ENCODE data around the gene PRKG1.
A peak's percentile ranks its signal among the peaks of the same experiment; 100 is the strongest.

PRKG1 gene

DNA sequence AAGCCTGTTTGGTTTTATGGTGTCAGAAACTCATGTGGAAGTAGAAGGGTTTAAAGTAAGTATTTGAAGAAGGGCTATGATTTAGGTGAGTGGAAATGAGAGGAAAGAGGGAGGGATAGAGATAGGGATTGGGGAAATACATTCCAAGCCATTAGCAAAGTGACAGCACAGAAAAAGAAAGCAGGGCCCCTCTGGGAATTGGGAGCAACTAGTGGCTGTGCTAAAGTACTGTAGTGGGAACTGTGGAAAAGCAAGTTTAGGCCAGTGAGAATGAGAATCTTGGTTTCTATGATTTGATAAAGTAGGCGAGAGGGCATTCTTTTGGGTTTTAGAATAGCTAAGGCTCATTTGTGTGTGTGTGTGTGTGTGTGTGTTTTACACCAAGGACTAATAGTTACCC lies 5.0 kb downstream of the PRKG1 start:
- Histone ChIP-seq H2BK120ac (ENCODE audit: insufficient read depth, low read length, poor library complexity) (no peak overlapping the region), H2AFZ (ENCODE audit: insufficient read depth, low read length, poor library complexity) (no peak overlapping the region), H3K36me3 (ENCODE audit: control insufficient read depth in 1 of 2, insufficient read depth in 2 of 2, low read length in 2 of 2) (no peaks in the 10 kb centered on the region), H3K23ac (ENCODE audit: low read length) (no peak overlapping the region), H3K9me3 (ENCODE audit: insufficient read depth, low read depth, low read length) (no peaks in the 10 kb centered on the region), H2BK12ac (ENCODE audit: low read length) (no peak overlapping the region), H3K27ac (ENCODE audit: low read depth, low read length) (no peak overlapping the region), H4K12ac (ENCODE audit: low read depth, low read length) (no peak overlapping the region), H2AK5ac (ENCODE audit: low read length) (no peak overlapping the region), H3K79me2 (ENCODE audit: control insufficient read depth, insufficient read depth, low read length, poor library complexity) (no peaks in the 10 kb centered on the region), H3K9ac (ENCODE audit: low read length) (no peak overlapping the region), H3K27me3 (ENCODE audit: insufficient read depth, low read length) (no peaks in the 10 kb centered on the region), H3K4me3 (ENCODE audit: low read depth, low read length) (no peak overlapping the region), H3K79me1 (ENCODE audit: low read length) (no peaks in the 10 kb centered on the region), H3K4ac (ENCODE audit: low read depth, low read length) (no peak overlapping the region), H4K8ac (ENCODE audit: low read depth, low read length) (no peak overlapping the region), H3K4me1 (ENCODE audit: control insufficient read depth in 1 of 2, insufficient read depth in 2 of 2, low read length in 2 of 2) (peaks cover 0 to 4% of the 10 kb centered on the region in 2 experiments), H4K91ac (ENCODE audit: low read depth, low read length) (no peak overlapping the region), H3K4me2 (ENCODE audit: low read length) (no peak overlapping the region), H3K18ac (ENCODE audit: low read length) (no peak overlapping the region), H3K14ac (ENCODE audit: low read length) (no peak overlapping the region), H2BK5ac (ENCODE audit: low read depth, low read length, poor library complexity) (no peak overlapping the region)
- WGBS (ENCODE audit: extremely low coverage, insufficient coverage, insufficient read length), result no CpG with 5 or more reads among the region's 1 CpG
- no peak for DNase-seq

DNA sequence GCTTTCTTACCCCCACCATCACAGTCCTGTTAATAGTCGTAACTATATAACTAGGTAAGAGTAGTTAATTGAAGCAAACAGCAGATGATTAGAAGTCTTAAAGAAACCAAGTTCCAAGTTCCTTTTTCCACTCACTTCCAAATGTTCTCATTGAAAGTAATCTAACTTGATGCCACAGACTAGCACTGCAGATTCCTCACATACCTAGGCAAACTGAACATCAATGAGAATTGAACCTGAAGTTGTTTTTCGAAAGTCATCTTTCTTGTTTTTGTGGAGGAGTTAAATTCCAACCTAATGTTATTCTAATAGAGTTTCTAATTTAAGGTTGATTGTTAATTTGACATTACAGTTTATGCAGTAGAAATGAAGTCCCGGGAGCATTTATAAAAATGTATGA lies 5.5 kb downstream of the PRKG1 start:
- Histone ChIP-seq H2AK5ac (ENCODE audit: low read length) (no peak overlapping the region), H2BK12ac (ENCODE audit: low read length) (no peak overlapping the region), H4K8ac (ENCODE audit: low read depth, low read length) (no peak overlapping the region), H3K27me3 (ENCODE audit: insufficient read depth, low read length) (no peaks in the 10 kb centered on the region), H3K18ac (ENCODE audit: low read length) (no peak overlapping the region), H2BK5ac (ENCODE audit: low read depth, low read length, poor library complexity) (no peak overlapping the region), H3K9ac (ENCODE audit: low read length) (no peak overlapping the region), H3K9me3 (ENCODE audit: insufficient read depth, low read depth, low read length) (no peaks in the 10 kb centered on the region), H4K12ac (ENCODE audit: low read depth, low read length) (no peak overlapping the region), H2AFZ (ENCODE audit: insufficient read depth, low read length, poor library complexity) (no peak overlapping the region), H4K91ac (ENCODE audit: low read depth, low read length) (no peak overlapping the region), H3K14ac (ENCODE audit: low read length) (no peak overlapping the region), H3K4ac (ENCODE audit: low read depth, low read length) (no peak overlapping the region), H3K4me3 (ENCODE audit: low read depth, low read length) (no peak overlapping the region), H3K4me2 (ENCODE audit: low read length) (no peak overlapping the region), H3K79me2 (ENCODE audit: control insufficient read depth, insufficient read depth, low read length, poor library complexity) (no peaks in the 10 kb centered on the region), H3K4me1 (ENCODE audit: control insufficient read depth in 1 of 2, insufficient read depth in 2 of 2, low read length in 2 of 2) (peaks cover 0 to 4% of the 10 kb centered on the region in 2 experiments), H3K79me1 (ENCODE audit: low read length) (no peaks in the 10 kb centered on the region), H3K36me3 (ENCODE audit: control insufficient read depth in 1 of 2, insufficient read depth in 2 of 2, low read length in 2 of 2) (no peaks in the 10 kb centered on the region), H3K23ac (ENCODE audit: low read length) (no peak overlapping the region), H3K27ac (ENCODE audit: low read depth, low read length) (no peak overlapping the region), H2BK120ac (ENCODE audit: insufficient read depth, low read length, poor library complexity) (no peak overlapping the region)
- no peak for DNase-seq
- WGBS (ENCODE audit: extremely low coverage, insufficient coverage, insufficient read length), result no CpG with 5 or more reads among the region's 3 CpGs

- H3K4me3 ChIP-seq (ENCODE audit: low read depth, low read length), result no peak overlapping the region
- peaks cover 0 to 4% of the 10 kb centered on the region in 2 experiments for H3K4me1 ChIP-seq (ENCODE audit: control insufficient read depth in 1 of 2, insufficient read depth in 2 of 2, low read length in 2 of 2)
- H3K9me3 ChIP-seq (ENCODE audit: insufficient read depth, low read depth, low read length), result no peaks in the 10 kb centered on the region
- H3K36me3 ChIP-seq (ENCODE audit: control insufficient read depth in 1 of 2, insufficient read depth in 2 of 2, low read length in 2 of 2), result no peaks in the 10 kb centered on the region
- no peak overlapping the region for H4K8ac ChIP-seq (ENCODE audit: low read depth, low read length)
- no peak overlapping the region for H4K12ac ChIP-seq (ENCODE audit: low read depth, low read length)
- no peak overlapping the region for H2BK120ac ChIP-seq (ENCODE audit: insufficient read depth, low read length, poor library complexity)
- H3K79me2 ChIP-seq (ENCODE audit: control insufficient read depth, insufficient read depth, low read length, poor library complexity), result no peaks in the 10 kb centered on the region
- H3K18ac ChIP-seq (ENCODE audit: low read length), result no peak overlapping the region
- no peak overlapping the region for H2BK5ac ChIP-seq (ENCODE audit: low read depth, low read length, poor library complexity)
- H3K4me2 ChIP-seq (ENCODE audit: low read length), result no peak overlapping the region
- no peak overlapping the region for H3K4ac ChIP-seq (ENCODE audit: low read depth, low read length)
- H2AK5ac ChIP-seq (ENCODE audit: low read length), result no peak overlapping the region
- WGBS (ENCODE audit: extremely low coverage, insufficient coverage, insufficient read length), result no CpG with 5 or more reads among the region's 5 CpGs
- no peaks in the 10 kb centered on the region for H3K79me1 ChIP-seq (ENCODE audit: low read length)
- H2AFZ ChIP-seq (ENCODE audit: insufficient read depth, low read length, poor library complexity), result no peak overlapping the region
- no peak overlapping the region for H3K14ac ChIP-seq (ENCODE audit: low read length)
- no peak overlapping the region for H3K27ac ChIP-seq (ENCODE audit: low read depth, low read length)
- no peak overlapping the region for H3K9ac ChIP-seq (ENCODE audit: low read length)
- no peak for DNase-seq
- H2BK12ac ChIP-seq (ENCODE audit: low read length), result no peak overlapping the region
- no peaks in the 10 kb centered on the region for H3K27me3 ChIP-seq (ENCODE audit: insufficient read depth, low read length)
- H3K23ac ChIP-seq (ENCODE audit: low read length), result no peak overlapping the region
- H4K91ac ChIP-seq (ENCODE audit: low read depth, low read length), result no peak overlapping the region
Measured at GRCh38 chr10:51080311-51081006, 6.2 kb downstream of the PRKG1 start.

- Histone ChIP-seq H3K9me3 (ENCODE audit: insufficient read depth, low read depth, low read length) (no peaks in the 10 kb centered on the region), H2BK120ac (ENCODE audit: insufficient read depth, low read length, poor library complexity) (no peak overlapping the region), H3K14ac (ENCODE audit: low read length) (no peak overlapping the region), H3K23ac (ENCODE audit: low read length) (no peak overlapping the region), H3K18ac (ENCODE audit: low read length) (no peak overlapping the region), H2AK5ac (ENCODE audit: low read length) (no peak overlapping the region), H3K4me1 (ENCODE audit: control insufficient read depth in 1 of 2, insufficient read depth in 2 of 2, low read length in 2 of 2) (peaks cover 0 to 4% of the 10 kb centered on the region in 2 experiments), H3K27me3 (ENCODE audit: insufficient read depth, low read length) (no peaks in the 10 kb centered on the region), H3K4ac (ENCODE audit: low read depth, low read length) (no peak overlapping the region), H3K79me2 (ENCODE audit: control insufficient read depth, insufficient read depth, low read length, poor library complexity) (no peaks in the 10 kb centered on the region), H3K36me3 (ENCODE audit: control insufficient read depth in 1 of 2, insufficient read depth in 2 of 2, low read length in 2 of 2) (no peaks in the 10 kb centered on the region), H2BK12ac (ENCODE audit: low read length) (no peak overlapping the region), H3K4me3 (ENCODE audit: low read depth, low read length) (no peak overlapping the region), H3K27ac (ENCODE audit: low read depth, low read length) (no peak overlapping the region), H3K9ac (ENCODE audit: low read length) (no peak overlapping the region), H2BK5ac (ENCODE audit: low read depth, low read length, poor library complexity) (no peak overlapping the region), H4K12ac (ENCODE audit: low read depth, low read length) (no peak overlapping the region), H4K8ac (ENCODE audit: low read depth, low read length) (no peak overlapping the region), H2AFZ (ENCODE audit: insufficient read depth, low read length, poor library complexity) (no peak overlapping the region), H3K79me1 (ENCODE audit: low read length) (no peaks in the 10 kb centered on the region), H4K91ac (ENCODE audit: low read depth, low read length) (no peak overlapping the region), H3K4me2 (ENCODE audit: low read length) (peak overlapping the region; percentile 56)
- no peak for DNase-seq
Measured at GRCh38 chr10:51082857-51083256, 8.6 kb downstream of the PRKG1 start.

Data from trophoblast cell (in vitro differentiated cells and primary cell).